Lung (tissue), 12 donors: Measurements from ENCODE around the gene FBXO2. TPM values are rescaled to one million over a fixed set of nuclear protein-coding genes. Genes with fewer than 3 reads are reported as not detected.
A peak's percentile ranks its signal among the peaks of the same experiment; 100 is the strongest.

Source experiments
- ATAC-seq: fragments of 200-7000 bp; cut with Tn5 transposase; one replicate; pipeline ENCODE4 v1.9.1; 2020; ENCODE audit warnings: moderate number of reproducible peaks; ENCODE audit not compliant: insufficient read depth, low FRiP score
- DNase-seq, 3 donors: peaks; one replicate each; pipeline ENCODE4 v3.0.0-alpha.2; 2013 to 2017
- H3K27ac ChIP-seq, 2 donors: one replicate each; pipeline ENCODE4 v1.5.1; 2013; ENCODE audit warnings: mild to moderate bottlenecking in 2 of 2, moderate library complexity in 2 of 2, control low read depth in 1 of 2, inconsistent platforms in 1 of 2, low read depth in 1 of 2, low read length in 1 of 2
- H3K27me3 ChIP-seq, 3 donors: one replicate each; pipeline ENCODE4 v1.5.1; 2013; ENCODE audit warnings: low read length in 2 of 3; ENCODE audit not compliant: control insufficient read depth in 3 of 3, insufficient read depth in 3 of 3
- H3K36me3 ChIP-seq, 4 donors: one replicate each; pipeline ENCODE4 v1.5.1; 2013; ENCODE audit warnings: low read length in 4 of 4, mild to moderate bottlenecking in 1 of 4, moderate library complexity in 1 of 4; ENCODE audit not compliant: control insufficient read depth in 4 of 4, insufficient read depth in 4 of 4
- H3K4me1 ChIP-seq, 5 donors: one replicate each; pipeline ENCODE4 v1.5.1; 2013; ENCODE audit warnings: low read length in 5 of 5, mild to moderate bottlenecking in 2 of 5, moderate library complexity in 1 of 5; ENCODE audit not compliant: control insufficient read depth in 5 of 5, insufficient read depth in 5 of 5
- H3K4me3 ChIP-seq: one replicate; pipeline ENCODE4 v1.5.1; 2013; ENCODE audit warnings: mild to moderate bottlenecking, control low read depth, moderate library complexity
- H3K9ac ChIP-seq, 2 donors: one replicate each; pipeline ENCODE4 v1.5.1; 2013; ENCODE audit warnings: low read length in 2 of 2, control low read depth in 1 of 2; ENCODE audit not compliant: insufficient read depth in 1 of 2
- H3K9me3 ChIP-seq, 4 donors: one replicate each; pipeline ENCODE4 v1.5.1; 2013; ENCODE audit warnings: low read length in 3 of 4, mild to moderate bottlenecking in 1 of 4, moderate library complexity in 1 of 4; ENCODE audit not compliant: control insufficient read depth in 4 of 4, insufficient read depth in 3 of 4
- WGBS, 2 donors: extraction: QIAGEN DNeasy Blood & Tissue Kit; methylation state at CpG; one replicate each; pipeline ENCODE4 v1.1.7; 2013; 5-methylcytosine and 5-hydroxymethylcytosine counted together
- polyA plus RNA-seq, 2 donors: library from polyadenylated mRNA; stranded (reverse); fragments of 200-250 nt; gene quantifications; one replicate each; pipeline ENCODE4 v1.2.1, GENCODE V29; 2013
- total RNA-seq, 2 donors: library from RNA; depleted of rRNA in 1 of 2; stranded (reverse); fragments of >200 nt in 1 of 2; gene quantifications; one replicate each; pipeline ENCODE4 v1.2.1, GENCODE V29; 2014 to 2021
- TF ChIP-seq, protein P1 (sequence below): IDR thresholded peaks from 2 replicates; pipeline ENCODE4 v1.5.1; 2012; ENCODE audit warnings: mild to moderate bottlenecking; ENCODE audit errors: control extremely low read depth, extremely low read depth
- donor health status: control.
- donor health status: control.
- donor health status: Bipolar disorder and iron deficiency.
- donor health status: healthy.
- donor health status: DM: yes; HTN: yes; CAD: no.

Gene FBXO2
- total and polyA plus RNA-seq, 4 donors, result 0.20 to 12.5 (median 10.1) TPM

DNA sequence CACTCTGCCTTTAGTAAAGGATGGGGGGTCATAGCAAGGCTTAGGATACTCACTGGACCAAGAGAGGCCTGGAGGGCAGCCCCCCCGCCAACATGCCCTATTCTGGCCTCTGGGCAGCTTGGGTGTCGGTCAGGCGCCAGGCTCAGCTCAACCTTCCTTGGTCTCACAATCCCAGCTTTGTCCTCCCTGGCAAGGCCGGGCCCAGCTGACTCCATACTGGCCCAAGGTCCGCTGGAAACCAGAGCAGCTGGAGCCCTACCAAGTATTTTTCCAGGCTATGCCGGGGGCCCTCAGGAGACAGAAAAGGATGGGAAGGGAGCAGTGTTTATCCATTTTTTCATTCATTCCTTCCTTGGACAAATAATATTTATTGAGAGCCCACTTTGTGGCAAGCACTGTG, 6.2 kb downstream of the FBXO2 start:
- TF ChIP-seq, protein P1, sequence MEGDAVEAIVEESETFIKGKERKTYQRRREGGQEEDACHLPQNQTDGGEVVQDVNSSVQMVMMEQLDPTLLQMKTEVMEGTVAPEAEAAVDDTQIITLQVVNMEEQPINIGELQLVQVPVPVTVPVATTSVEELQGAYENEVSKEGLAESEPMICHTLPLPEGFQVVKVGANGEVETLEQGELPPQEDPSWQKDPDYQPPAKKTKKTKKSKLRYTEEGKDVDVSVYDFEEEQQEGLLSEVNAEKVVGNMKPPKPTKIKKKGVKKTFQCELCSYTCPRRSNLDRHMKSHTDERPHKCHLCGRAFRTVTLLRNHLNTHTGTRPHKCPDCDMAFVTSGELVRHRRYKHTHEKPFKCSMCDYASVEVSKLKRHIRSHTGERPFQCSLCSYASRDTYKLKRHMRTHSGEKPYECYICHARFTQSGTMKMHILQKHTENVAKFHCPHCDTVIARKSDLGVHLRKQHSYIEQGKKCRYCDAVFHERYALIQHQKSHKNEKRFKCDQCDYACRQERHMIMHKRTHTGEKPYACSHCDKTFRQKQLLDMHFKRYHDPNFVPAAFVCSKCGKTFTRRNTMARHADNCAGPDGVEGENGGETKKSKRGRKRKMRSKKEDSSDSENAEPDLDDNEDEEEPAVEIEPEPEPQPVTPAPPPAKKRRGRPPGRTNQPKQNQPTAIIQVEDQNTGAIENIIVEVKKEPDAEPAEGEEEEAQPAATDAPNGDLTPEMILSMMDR, result no peak
- no peak overlapping the region for H3K27ac ChIP-seq
- H3K36me3 ChIP-seq, result no peaks in the 10 kb centered on the region
- no peak overlapping the region for H3K4me3 ChIP-seq
- peak in 1 of 3 donors; percentile 26 for DNase-seq
- H3K27me3 ChIP-seq, result peaks cover 0 to 33% (median 16%) of the 10 kb centered on the region in 3 donors
- no peaks in the 10 kb centered on the region for H3K9me3 ChIP-seq
- 81 to 89% methylated on average over 6 of the region's 6 CpGs for WGBS, 2 donors
- H3K9ac ChIP-seq, result no peak overlapping the region
- ATAC-seq, result no peak
- H3K4me1 ChIP-seq, result peaks cover 0 to 18% (median 3%) of the 10 kb centered on the region in 5 donors

DNA sequence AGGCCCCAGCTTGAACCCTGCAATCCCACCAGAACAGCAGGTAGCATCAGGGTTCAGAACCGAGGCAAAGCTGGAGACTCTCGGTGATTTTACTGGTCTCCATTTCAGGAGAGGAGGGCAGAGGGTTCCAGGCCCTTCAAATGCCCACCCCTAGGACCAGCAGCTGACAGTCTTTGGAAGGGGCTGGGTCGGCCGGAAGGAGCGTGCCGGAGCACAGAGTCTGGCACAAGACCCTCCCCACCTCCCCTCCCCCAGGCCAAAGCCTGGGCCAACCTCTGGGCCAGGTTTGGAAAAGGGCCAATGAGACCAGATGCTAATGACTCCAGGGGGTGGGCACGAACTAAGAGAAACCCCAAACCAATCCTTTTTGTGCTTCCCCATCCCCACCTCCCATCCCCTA, 6.9 kb downstream of the FBXO2 start:
- TF ChIP-seq, protein P1, result no peak
- H3K36me3 ChIP-seq, result no peaks in the 10 kb centered on the region
- peaks cover 0 to 18% (median 3%) of the 10 kb centered on the region in 5 donors for H3K4me1 ChIP-seq
- DNase-seq (no peak), ATAC-seq (no peak)
- no peak overlapping the region for H3K9ac ChIP-seq
- H3K9me3 ChIP-seq, result no peaks in the 10 kb centered on the region
- no peak overlapping the region for H3K27ac ChIP-seq
- 80 to 87% methylated on average over 7 of the region's 7 CpGs for WGBS, 2 donors
- peaks cover 0 to 31% (median 16%) of the 10 kb centered on the region in 3 donors for H3K27me3 ChIP-seq
- no peak overlapping the region for H3K4me3 ChIP-seq

DNA sequence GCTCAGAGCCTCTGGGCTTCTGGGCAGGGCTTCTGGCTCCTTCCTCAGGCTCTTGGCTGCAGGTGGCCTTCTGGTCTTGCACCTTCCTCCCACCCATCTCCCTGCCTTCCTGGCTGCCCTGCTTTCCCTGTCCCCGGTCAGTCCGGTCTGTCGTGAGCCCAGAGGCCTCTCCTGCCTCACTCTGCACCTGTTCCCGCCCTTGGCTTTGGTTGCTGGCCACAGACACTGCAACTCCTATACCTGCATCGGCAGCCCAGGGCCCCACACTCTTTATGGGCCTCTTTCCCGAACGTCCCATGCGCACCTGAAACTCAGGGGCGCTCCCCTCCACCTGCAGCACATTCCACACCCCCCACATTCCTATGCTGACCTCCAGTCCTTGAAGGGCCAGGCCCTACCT, 7.9 kb downstream of the FBXO2 start:
- TF ChIP-seq, protein P1, result no peak
- 84 to 90% methylated on average over 9 of the region's 9 CpGs for WGBS, 2 donors
- Histone ChIP-seq H3K4me3 (no peak overlapping the region), H3K9ac (no peak overlapping the region), H3K27ac (no peak overlapping the region), H3K36me3 (no peaks in the 10 kb centered on the region), H3K27me3 (peaks cover 0 to 26% (median 16%) of the 10 kb centered on the region in 3 donors), H3K9me3 (no peaks in the 10 kb centered on the region), H3K4me1 (peaks cover 0 to 18% (median 3%) of the 10 kb centered on the region in 5 donors)
- ATAC-seq, result no peak
- no peak for DNase-seq
